GM23338 (cell line): ENCODE data around the gene TFB1M.

Source experiments
- EZH2phosphoT487 ChIP-seq: fragments of 200-600 bp; sonication (generic); IDR thresholded peaks from one replicate; pipeline ENCODE4 v1.8.1; 2018; ENCODE audit warnings: antibody characterized with exemption; ENCODE audit not compliant: unreplicated experiment
- STAT1 ChIP-seq: IDR thresholded peaks from one replicate; pipeline ENCODE4 v1.6.1; 2016; ENCODE audit warnings: antibody characterized with exemption; ENCODE audit not compliant: unreplicated experiment
- TF ChIP-seq, protein P1 (sequence below), 2 experiments: fragments of 200-600 bp in 1 of 2; sonication (generic) in 1 of 2; conservative IDR thresholded peaks; 2 replicates each; pipeline versions ENCODE4 v1.5.1 to v1.6.1; 2016 to 2017; ENCODE audit warnings: antibody characterized with exemption in 2 of 2, low read depth in 2 of 2, mild to moderate bottlenecking in 2 of 2, moderate library complexity in 1 of 2

DNA sequence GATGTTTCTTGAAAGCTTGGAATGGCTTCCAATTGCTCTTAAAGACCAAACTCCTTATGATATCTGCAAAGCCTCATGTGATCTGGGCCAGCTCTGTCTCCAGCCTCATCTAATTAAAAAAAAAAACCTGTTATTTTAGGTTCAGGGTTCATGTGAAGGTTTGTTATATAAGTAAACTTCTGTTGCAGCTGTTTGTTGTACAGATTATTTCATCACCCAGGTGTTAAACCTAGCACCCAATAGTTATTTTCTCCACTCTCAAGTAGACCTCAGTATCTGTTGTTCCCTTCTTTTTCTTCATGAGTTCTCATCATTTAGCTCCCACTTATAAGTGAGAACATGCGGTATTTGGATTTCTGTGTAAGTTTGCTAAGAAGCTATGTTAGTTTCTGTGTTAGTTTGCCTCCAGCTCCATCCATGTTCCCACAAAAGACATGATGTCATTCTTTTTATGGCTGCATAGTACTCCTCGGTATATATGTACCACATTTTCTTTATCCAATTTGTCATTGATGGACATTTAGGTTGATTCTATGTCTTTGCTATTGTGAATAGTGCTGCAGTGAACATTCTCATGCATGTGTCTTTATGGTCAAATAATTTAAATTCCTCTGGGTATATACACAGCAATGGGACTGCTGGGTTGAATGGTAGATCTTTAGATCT is 30.2 kb upstream of the TFB1M start:
- TF ChIP-seq, protein P1, sequence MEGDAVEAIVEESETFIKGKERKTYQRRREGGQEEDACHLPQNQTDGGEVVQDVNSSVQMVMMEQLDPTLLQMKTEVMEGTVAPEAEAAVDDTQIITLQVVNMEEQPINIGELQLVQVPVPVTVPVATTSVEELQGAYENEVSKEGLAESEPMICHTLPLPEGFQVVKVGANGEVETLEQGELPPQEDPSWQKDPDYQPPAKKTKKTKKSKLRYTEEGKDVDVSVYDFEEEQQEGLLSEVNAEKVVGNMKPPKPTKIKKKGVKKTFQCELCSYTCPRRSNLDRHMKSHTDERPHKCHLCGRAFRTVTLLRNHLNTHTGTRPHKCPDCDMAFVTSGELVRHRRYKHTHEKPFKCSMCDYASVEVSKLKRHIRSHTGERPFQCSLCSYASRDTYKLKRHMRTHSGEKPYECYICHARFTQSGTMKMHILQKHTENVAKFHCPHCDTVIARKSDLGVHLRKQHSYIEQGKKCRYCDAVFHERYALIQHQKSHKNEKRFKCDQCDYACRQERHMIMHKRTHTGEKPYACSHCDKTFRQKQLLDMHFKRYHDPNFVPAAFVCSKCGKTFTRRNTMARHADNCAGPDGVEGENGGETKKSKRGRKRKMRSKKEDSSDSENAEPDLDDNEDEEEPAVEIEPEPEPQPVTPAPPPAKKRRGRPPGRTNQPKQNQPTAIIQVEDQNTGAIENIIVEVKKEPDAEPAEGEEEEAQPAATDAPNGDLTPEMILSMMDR (conservative IDR thresholded peaks at IDR 0.05; ENCODE audit: low read depth in 2 of 2): no peak
- no peak for TF ChIP-seq STAT1
- TF ChIP-seq EZH2phosphoT487: no peak
